Spleen (tissue), 11 donors: ENCODE data around the gene HLA-DPB1. TPM values are rescaled to one million over a fixed set of nuclear protein-coding genes. Genes with fewer than 3 reads are reported as not detected.

Source experiments
- DNase-seq: peaks from one replicate; pipeline ENCODE4 v3.0.0-alpha.2; 2020
- H3K27ac ChIP-seq, 8 donors: fragments of 200-600 bp; sonication (generic) in 7 of 8; 1 replicate in 4 of 8; 2 replicates in 4 of 8; pipeline versions ENCODE4 v1.5.0 to v1.8.0; 2016 to 2021; ENCODE audit warnings: inconsistent platforms in 4 of 8, mild to moderate bottlenecking in 4 of 8, moderate library complexity in 1 of 8
- H3K27me3 ChIP-seq, 7 donors: fragments of 200-600 bp; sonication (generic) in 6 of 7; replicated peaks in 1 of 7; 1 replicate in 4 of 7; 2 replicates in 3 of 7; pipeline versions ENCODE4 v1.5.0 to v1.8.0; 2016 to 2021; ENCODE audit warnings: inconsistent platforms in 3 of 7, mild to moderate bottlenecking in 1 of 7
- H3K36me3 ChIP-seq, 6 donors: fragments of 200-600 bp; sonication (generic) in 5 of 6; 1 replicate in 4 of 6; 2 replicates in 2 of 6; pipeline versions ENCODE4 v1.5.0 to v1.8.0; 2016 to 2021; ENCODE audit warnings: inconsistent platforms in 2 of 6
- H3K4me1 ChIP-seq, 6 donors: fragments of 200-600 bp; sonication (generic) in 5 of 6; 1 replicate in 3 of 6; 2 replicates in 3 of 6; pipeline versions ENCODE4 v1.5.0 to v1.8.0; 2016 to 2021; ENCODE audit warnings: inconsistent platforms in 3 of 6
- H3K4me3 ChIP-seq, 8 donors: fragments of 200-600 bp; sonication (generic) in 7 of 8; 1 replicate in 4 of 8; 2 replicates in 4 of 8; pipeline versions ENCODE4 v1.5.0 to v1.8.0; 2016 to 2021; ENCODE audit warnings: inconsistent platforms in 4 of 8, mild to moderate bottlenecking in 4 of 8, moderate library complexity in 2 of 8
- H3K9me3 ChIP-seq, 8 donors: fragments of 200-600 bp; sonication (generic) in 7 of 8; 1 replicate in 4 of 8; 2 replicates in 4 of 8; pipeline versions ENCODE4 v1.5.0 to v1.8.0; 2016 to 2021; ENCODE audit warnings: inconsistent platforms in 4 of 8
- CTCF ChIP-seq, 11 experiments: fragments of 200-600 bp in 7 of 11; fragments of 450-650 bp in 4 of 11; sonication (generic) in 4 of 11; IDR thresholded peaks in 8 of 11; conservative IDR thresholded peaks in 3 of 11; 1 replicate in 7 of 11; 2 replicates in 4 of 11; pipeline versions ENCODE4 v1.4.0 to v1.8.0; 2016 to 2021; ENCODE audit warnings: antibody characterized with exemption in 11 of 11, inconsistent platforms in 4 of 11, mild to moderate bottlenecking in 1 of 11
- POLR2A ChIP-seq, 3 donors: fragments of 450-650 bp; IDR thresholded peaks; one replicate each; pipeline ENCODE4 v1.5.1; 2017; ENCODE audit warnings: antibody characterized with exemption in 3 of 3, mild to moderate bottlenecking in 1 of 3
- POLR2AphosphoS5 ChIP-seq, 3 donors: sonication (generic); formaldehyde crosslinking; IDR thresholded peaks; one replicate each; pipeline ENCODE4 v1.5.1; 2017; ENCODE audit warnings: antibody characterized with exemption in 3 of 3
- WGBS, 5 donors: extraction: QIAGEN DNeasy Blood & Tissue Kit in 3 of 5; methylation state at CpG; one replicate each; pipeline versions ENCODE4 v1.1.5 to v1.1.7; 2013 to 2018; 5-methylcytosine and 5-hydroxymethylcytosine counted together
- intact Hi-C: fragments of 100-400 bp; cut with DNase I; formaldehyde crosslinking; loops from one replicate; pipeline ENCODE4 v1.15.0; 2023; ENCODE audit warnings: low total_unique reads
- polyA plus RNA-seq, 3 donors: library from polyadenylated mRNA; stranded (reverse); fragments of 200-250 nt; gene quantifications; one replicate each; pipeline ENCODE4 v1.2.1, GENCODE V29; 2013
- total RNA-seq, 7 donors: library from RNA; depleted of rRNA in 3 of 7; stranded (reverse); fragments of >200 nt in 3 of 7; fragmentation: NEBNext Ultra II Directional in 4 of 7; extraction: Animal tissue kit (Norgen Biotek cat#: 25700) in 4 of 7; gene quantifications; one replicate each; pipeline versions ENCODE4 v1.1.0 to v1.2.1, GENCODE V29; 2016 to 2021
- donor health status: healthy with polysubstance abuse.
- donor health status: DM: no; HTN: no; CAD: no; lungs with moderate emphysema.
- donor health status: DM: no; HTN: no; CAD: no.
- donor health status: Bipolar disorder and iron deficiency.
- donor health status: healthy.
- donor health status: DM: no; HTN: no; CAD: no.
- donor health status: DM: yes; HTN: yes; CAD: no.

HLA-DPB1 gene
- total and polyA plus RNA-seq, 10 donors: 209 to 817 (median 521) TPM

- H3K36me3 ChIP-seq: peaks cover 2 to 84% (median 46%) of the 10 kb centered on the region in 6 donors
- intact Hi-C loops: no loop called here
- peaks cover 0 to 3% (median 0%) of the 10 kb centered on the region in 8 donors for H3K9me3 ChIP-seq
- peaks cover 13 to 60% (median 28%) of the 10 kb centered on the region in 6 donors for H3K4me1 ChIP-seq
- peak overlapping the region in 1 of 8 donors; percentile 6 for H3K27ac ChIP-seq
- H3K4me3 ChIP-seq: no peak overlapping the region
- TF ChIP-seq POLR2A (IDR thresholded peaks at IDR 0.05) (no peak), CTCF (IDR thresholded peaks at IDR 0.05 in 8 of 11, conservative IDR thresholded peaks at IDR 0.05 in 3 of 11) (no peak), POLR2AphosphoS5 (IDR thresholded peaks at IDR 0.05) (no peak)
- 0 to 90% (median 2%) methylated on average over 2 to 3 of the region's 3 CpGs for WGBS, 5 donors
- DNase-seq: no peak
- H3K27me3 ChIP-seq: no peaks in the 10 kb centered on the region
These were observed 8.8 kb upstream of the HLA-DPB1 start for GRCh38 chr6:33066917-33067521.

- 48 to 90% (median 52%) methylated on average over 5 to 10 of the region's 10 CpGs for WGBS, 5 donors
- peaks cover 13 to 79% (median 46%) of the 10 kb centered on the region in 6 donors for H3K4me1 ChIP-seq
These were observed 6.6 kb upstream of the HLA-DPB1 start for GRCh38 chr6:33069021-33069738.

GRCh38 chr6:33070909-33071308, 4.9 kb upstream of the HLA-DPB1 start:
- intact Hi-C loops: loop anchor here (5.0 kb wide), 1 partner anchor 54 kb away; no protein-coding TSS in a partner anchor
- H3K36me3 ChIP-seq: peaks cover 2 to 60% (median 36%) of the 10 kb centered on the region in 6 donors
- H3K27me3 ChIP-seq: no peaks in the 10 kb centered on the region
- 0 to 55% (median 3%) methylated on average over 2 of the region's 2 CpGs for WGBS, 5 donors
- H3K27ac ChIP-seq: peak overlapping the region in 5 of 8 donors; percentile 36 to 97 (median 94)
- peak overlapping the region in 7 of 8 donors; percentile 50 to 76 (median 54) for H3K4me3 ChIP-seq
- H3K4me1 ChIP-seq: peaks cover 17 to 96% (median 62%) of the 10 kb centered on the region in 6 donors
- H3K9me3 ChIP-seq: peaks cover 0 to 3% (median 0%) of the 10 kb centered on the region in 8 donors
- no peak for DNase-seq
- TF ChIP-seq POLR2AphosphoS5 (IDR thresholded peaks at IDR 0.05) (no peak), CTCF (IDR thresholded peaks at IDR 0.05 in 8 of 11, conservative IDR thresholded peaks at IDR 0.05 in 3 of 11) (no peak), POLR2A (IDR thresholded peaks at IDR 0.05) (no peak)

More at GRCh38 chr6:33069021-33069738, 6.6 kb upstream of the HLA-DPB1 start:
- DNase-seq: no peak
- Histone ChIP-seq H3K36me3 (peaks cover 2 to 77% (median 46%) of the 10 kb centered on the region in 6 donors), H3K27ac (peak overlapping the region in 2 of 8 donors; percentile 5 to 97), H3K27me3 (no peaks in the 10 kb centered on the region), H3K4me3 (peak overlapping the region in 1 of 8 donors; percentile 76), H3K9me3 (peaks cover 0 to 3% (median 0%) of the 10 kb centered on the region in 8 donors)
- no peak for TF ChIP-seq POLR2AphosphoS5 (IDR thresholded peaks at IDR 0.05)
- TF ChIP-seq CTCF (IDR thresholded peaks at IDR 0.05 in 8 of 11, conservative IDR thresholded peaks at IDR 0.05 in 3 of 11): no peak
- no peak for TF ChIP-seq POLR2A (IDR thresholded peaks at IDR 0.05)
- intact Hi-C loops: no loop called here

GRCh38 chr6:33071569-33071968, 4.2 kb upstream of the HLA-DPB1 start:
- H3K27ac ChIP-seq: peak overlapping the region in 6 of 8 donors; percentile 2 to 97 (median 68)
- TF ChIP-seq CTCF (IDR thresholded peaks at IDR 0.05 in 8 of 11, conservative IDR thresholded peaks at IDR 0.05 in 3 of 11) (no peak), POLR2AphosphoS5 (IDR thresholded peaks at IDR 0.05) (no peak), POLR2A (IDR thresholded peaks at IDR 0.05) (no peak)

More at GRCh38 chr6:33071569-33071968, 4.2 kb upstream of the HLA-DPB1 start:
- peak overlapping the region; percentile 27 to 76 (median 54) for H3K4me3 ChIP-seq
- no peak for DNase-seq
- H3K27me3 ChIP-seq: no peaks in the 10 kb centered on the region
- 26 to 39% (median 30%) methylated on average over 6 of the region's 6 CpGs for WGBS, 5 donors
- H3K9me3 ChIP-seq: peaks cover 0 to 3% (median 0%) of the 10 kb centered on the region in 8 donors
- intact Hi-C loops: loop anchor here (5.0 kb wide), 1 partner anchor 54 kb away; no protein-coding TSS in a partner anchor
- peaks cover 2 to 53% (median 32%) of the 10 kb centered on the region in 6 donors for H3K36me3 ChIP-seq
- peaks cover 17 to 96% (median 64%) of the 10 kb centered on the region in 6 donors for H3K4me1 ChIP-seq
